Parathyroid adenoma (tissue), 2 donors: ENCODE results near the gene ERN1.

Experiments used
- H2AFZ ChIP-seq: fragments of 300-600 bp; sonication (generic); one replicate; pipeline ENCODE4 v1.7.0; 2017; ENCODE audit warnings: antibody characterized with exemption, mild to moderate bottlenecking
- H3K27ac ChIP-seq: fragments of 300-600 bp; sonication (generic); one replicate; pipeline ENCODE4 v1.7.0; 2017
- H3K27me3 ChIP-seq: fragments of 300-600 bp; sonication (generic); one replicate; pipeline ENCODE4 v1.7.0; 2017; ENCODE audit warnings: low read length; ENCODE audit not compliant: control insufficient read depth, insufficient read depth
- H3K36me3 ChIP-seq: fragments of 300-600 bp; sonication (generic); one replicate; pipeline ENCODE4 v1.7.0; 2017; ENCODE audit warnings: low read length; ENCODE audit not compliant: control insufficient read depth, insufficient read depth
- H3K4me1 ChIP-seq: fragments of 300-600 bp; sonication (generic); one replicate; pipeline ENCODE4 v1.7.0; 2017; ENCODE audit warnings: control low read depth
- H3K4me2 ChIP-seq: fragments of 300-600 bp; sonication (generic); one replicate; pipeline ENCODE4 v1.7.0; 2017; ENCODE audit warnings: low read length
- H3K4me3 ChIP-seq: fragments of 300-600 bp; sonication (generic); one replicate; pipeline ENCODE4 v1.7.0; 2017; ENCODE audit warnings: low read depth, low read length
- H3K79me2 ChIP-seq: fragments of 300-600 bp; sonication (generic); one replicate; pipeline ENCODE4 v1.7.0; 2017; ENCODE audit warnings: control low read depth
- H3K9ac ChIP-seq: fragments of 300-600 bp; sonication (generic); one replicate; pipeline ENCODE4 v1.7.0; 2017; ENCODE audit warnings: mild to moderate bottlenecking
- H3K9me3 ChIP-seq: fragments of 300-600 bp; sonication (generic); one replicate; pipeline ENCODE4 v1.7.0; 2017; ENCODE audit warnings: low read length; ENCODE audit not compliant: control insufficient read depth
- CTCF ChIP-seq: fragments of 300-600 bp; sonication (generic); IDR thresholded peaks from one replicate; pipeline ENCODE4 v1.7.0; 2017; ENCODE audit warnings: antibody characterized with exemption, mild to moderate bottlenecking
- donor health status: primary hyperparathyroidism.

The ERN1 gene

GRCh38 chr17:64071111-64071510, 58.8 kb downstream of the ERN1 start:
- H3K79me2 ChIP-seq, result no peaks in the 10 kb centered on the region
- no peak overlapping the region for H3K9ac ChIP-seq
- H3K4me3 ChIP-seq, result no peak overlapping the region
- H3K4me2 ChIP-seq, result no peak overlapping the region
- H2AFZ ChIP-seq, result no peak overlapping the region
- H3K36me3 ChIP-seq, result no peaks in the 10 kb centered on the region
- H3K9me3 ChIP-seq, result no peaks in the 10 kb centered on the region
- no peaks in the 10 kb centered on the region for H3K27me3 ChIP-seq
- no peak for TF ChIP-seq CTCF
- H3K4me1 ChIP-seq, result no peaks in the 10 kb centered on the region
- H3K27ac ChIP-seq, result no peak overlapping the region

- H3K36me3 ChIP-seq, result no peaks in the 10 kb centered on the region
- H3K27me3 ChIP-seq, result no peaks in the 10 kb centered on the region
- no peaks in the 10 kb centered on the region for H3K79me2 ChIP-seq
- H3K9me3 ChIP-seq, result no peaks in the 10 kb centered on the region
- no peak overlapping the region for H3K4me2 ChIP-seq
- no peaks in the 10 kb centered on the region for H3K4me1 ChIP-seq
- TF ChIP-seq CTCF, result no peak
- no peak overlapping the region for H2AFZ ChIP-seq
- H3K9ac ChIP-seq, result no peak overlapping the region
- no peak overlapping the region for H3K27ac ChIP-seq
- H3K4me3 ChIP-seq, result no peak overlapping the region
These were observed 59.7 kb downstream of the ERN1 start for GRCh38 chr17:64070213-64070612.

GRCh38 chr17:64069143-64069542, 60.8 kb downstream of the ERN1 start:
- H3K36me3 ChIP-seq, result no peaks in the 10 kb centered on the region
- no peak overlapping the region for H2AFZ ChIP-seq
- no peaks in the 10 kb centered on the region for H3K27me3 ChIP-seq
- H3K9ac ChIP-seq, result no peak overlapping the region
- no peak overlapping the region for H3K4me3 ChIP-seq
- TF ChIP-seq CTCF, result no peak
- H3K9me3 ChIP-seq, result no peaks in the 10 kb centered on the region
- no peak overlapping the region for H3K27ac ChIP-seq
- H3K79me2 ChIP-seq, result no peaks in the 10 kb centered on the region
- H3K4me1 ChIP-seq, result no peaks in the 10 kb centered on the region
- H3K4me2 ChIP-seq, result no peak overlapping the region

GRCh38 chr17:64067657-64068056, 62.3 kb downstream of the ERN1 start:
- no peaks in the 10 kb centered on the region for H3K36me3 ChIP-seq
- H3K4me2 ChIP-seq, result no peak overlapping the region
- no peak for TF ChIP-seq CTCF
- H3K4me3 ChIP-seq, result no peak overlapping the region
- H3K27me3 ChIP-seq, result no peaks in the 10 kb centered on the region
- H3K79me2 ChIP-seq, result no peaks in the 10 kb centered on the region
- no peak overlapping the region for H2AFZ ChIP-seq
- H3K27ac ChIP-seq, result no peak overlapping the region
- H3K4me1 ChIP-seq, result no peaks in the 10 kb centered on the region
- no peak overlapping the region for H3K9ac ChIP-seq
- H3K9me3 ChIP-seq, result no peaks in the 10 kb centered on the region

- no peak overlapping the region for H2AFZ ChIP-seq
- H3K9me3 ChIP-seq, result no peaks in the 10 kb centered on the region
- no peak overlapping the region for H3K4me2 ChIP-seq
- H3K4me1 ChIP-seq, result no peaks in the 10 kb centered on the region
- no peak overlapping the region for H3K4me3 ChIP-seq
- no peaks in the 10 kb centered on the region for H3K27me3 ChIP-seq
- H3K27ac ChIP-seq, result no peak overlapping the region
- H3K9ac ChIP-seq, result no peak overlapping the region
- TF ChIP-seq CTCF, result no peak
- H3K36me3 ChIP-seq, result no peaks in the 10 kb centered on the region
- H3K79me2 ChIP-seq, result no peaks in the 10 kb centered on the region
These were observed 63.2 kb downstream of the ERN1 start for GRCh38 chr17:64066716-64067115.
